NCI-H345 treated with DMSO at 0.1 percent for 48 hours (cell line): ENCODE measurements around the gene GAMT.

Experiments
- DNase-seq: peaks from one replicate; lab custom pipeline; 2025; ENCODE audit not compliant: unreplicated experiment; lab: John Stamatoyannopoulos, UW

GAMT gene

DNA sequence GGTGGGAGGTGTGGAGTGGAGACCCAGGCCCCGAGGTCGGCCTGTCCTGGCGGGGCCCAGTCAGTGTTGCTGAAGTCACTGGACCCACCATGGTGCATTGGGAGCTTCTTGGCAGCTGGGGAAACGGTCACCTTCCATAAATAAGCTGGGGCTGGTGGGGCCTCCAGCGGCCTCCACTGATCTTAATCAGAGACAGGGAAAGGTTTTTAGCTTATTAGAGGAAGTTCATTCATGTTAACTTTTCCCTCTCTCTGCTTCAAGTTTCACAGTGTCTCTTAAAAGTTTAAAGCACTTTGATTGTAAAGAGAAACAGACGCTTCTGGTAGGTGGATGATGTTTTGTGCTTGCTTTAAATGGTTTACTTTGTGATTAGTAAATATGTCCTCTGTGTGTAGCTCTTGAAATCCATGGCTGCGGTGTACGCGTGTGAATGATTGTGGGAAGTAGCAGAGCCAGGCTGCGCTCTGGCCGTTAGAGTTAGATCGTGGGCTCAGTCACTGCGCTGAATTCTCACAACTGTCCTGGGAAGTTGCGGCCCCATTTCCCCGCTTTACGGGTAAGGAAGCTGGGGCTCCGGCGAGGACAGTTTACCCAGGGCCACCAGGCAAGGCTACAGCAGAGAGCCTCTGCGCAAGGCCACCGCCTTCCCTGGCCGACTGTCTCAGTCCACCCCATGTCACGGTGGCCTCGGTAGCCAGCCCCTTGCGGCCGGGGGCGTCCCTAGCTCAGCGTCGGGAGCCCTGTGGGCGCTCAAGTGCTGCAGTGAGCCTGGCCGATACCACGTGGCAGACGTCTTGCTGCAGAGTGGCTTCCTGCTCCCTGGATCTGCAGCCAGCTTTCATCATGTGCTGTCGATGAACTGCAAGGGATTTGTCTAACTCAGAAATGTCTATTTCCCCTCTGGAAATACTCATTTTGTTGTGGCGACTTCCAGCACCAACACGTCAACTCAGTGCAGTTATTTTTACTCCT lies 34.2 kb downstream of the GAMT start:
- no peak for DNase-seq

DNA sequence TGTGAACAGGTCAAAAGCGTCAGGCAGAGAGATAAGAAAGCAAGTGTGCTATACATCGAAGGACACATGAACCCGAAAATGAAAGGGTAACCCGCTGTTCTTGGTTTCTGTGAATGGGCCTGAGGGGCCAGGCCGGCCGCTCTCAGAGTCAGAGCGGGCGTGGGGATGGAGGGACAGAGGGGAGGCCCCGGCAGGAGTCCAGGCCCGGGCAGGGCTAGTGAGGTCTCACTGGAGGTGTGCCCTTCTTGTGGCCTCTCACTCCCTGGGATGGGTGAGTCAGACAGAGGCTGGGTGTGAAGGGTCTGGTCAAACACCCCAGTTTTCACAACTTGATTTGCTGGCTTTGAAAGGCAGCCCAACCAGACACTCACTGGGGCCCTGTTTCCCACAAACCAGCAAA lies 35.0 kb downstream of the GAMT start:
- no peak for DNase-seq

- DNase-seq = no peak
These were observed 35.7 kb downstream of the GAMT start for GRCh38 chr19:1365319-1366269.

DNA sequence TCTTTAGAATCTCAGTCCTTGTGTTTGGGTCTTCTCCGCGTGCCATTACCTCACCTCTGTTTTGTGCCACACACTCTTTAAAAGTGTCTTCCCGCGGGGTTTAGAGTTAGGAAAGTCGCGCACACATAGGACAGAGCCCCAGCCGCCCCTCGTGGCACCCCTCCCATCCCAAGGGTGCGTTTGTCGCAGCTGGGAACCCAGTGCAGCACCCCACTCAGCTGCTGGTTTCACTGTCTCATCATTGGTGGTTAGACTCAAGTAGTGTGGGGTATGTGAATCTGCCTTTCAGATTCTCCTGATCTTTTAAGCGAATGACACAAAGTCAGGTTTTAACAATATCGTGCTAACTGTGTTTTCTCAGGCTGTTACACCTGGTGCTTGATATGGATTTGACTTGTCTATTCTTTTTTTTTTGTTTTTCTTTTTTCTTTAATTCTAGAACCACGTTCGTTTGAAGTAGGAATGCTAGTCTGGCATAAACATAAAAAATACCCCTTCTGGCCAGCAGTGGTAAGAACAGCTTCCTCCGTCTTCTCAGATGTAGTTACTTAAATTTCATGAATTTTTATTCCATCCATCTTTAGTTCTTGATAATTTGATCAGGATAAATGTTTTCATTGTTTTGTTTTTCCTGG lies 37.2 kb downstream of the GAMT start:
- DNase-seq = no peak

- no peak for DNase-seq
These were observed 37.7 kb downstream of the GAMT start for GRCh38 chr19:1363599-1363998.

GRCh38 chr19:1362387-1363257 lies 38.7 kb downstream of the GAMT start:
- DNase-seq = no peak

GRCh38 chr19:1361601-1362386 lies 39.5 kb downstream of the GAMT start:
- no peak for DNase-seq

GRCh38 chr19:1360818-1361461 lies 40.4 kb downstream of the GAMT start:
- no peak for DNase-seq

DNA sequence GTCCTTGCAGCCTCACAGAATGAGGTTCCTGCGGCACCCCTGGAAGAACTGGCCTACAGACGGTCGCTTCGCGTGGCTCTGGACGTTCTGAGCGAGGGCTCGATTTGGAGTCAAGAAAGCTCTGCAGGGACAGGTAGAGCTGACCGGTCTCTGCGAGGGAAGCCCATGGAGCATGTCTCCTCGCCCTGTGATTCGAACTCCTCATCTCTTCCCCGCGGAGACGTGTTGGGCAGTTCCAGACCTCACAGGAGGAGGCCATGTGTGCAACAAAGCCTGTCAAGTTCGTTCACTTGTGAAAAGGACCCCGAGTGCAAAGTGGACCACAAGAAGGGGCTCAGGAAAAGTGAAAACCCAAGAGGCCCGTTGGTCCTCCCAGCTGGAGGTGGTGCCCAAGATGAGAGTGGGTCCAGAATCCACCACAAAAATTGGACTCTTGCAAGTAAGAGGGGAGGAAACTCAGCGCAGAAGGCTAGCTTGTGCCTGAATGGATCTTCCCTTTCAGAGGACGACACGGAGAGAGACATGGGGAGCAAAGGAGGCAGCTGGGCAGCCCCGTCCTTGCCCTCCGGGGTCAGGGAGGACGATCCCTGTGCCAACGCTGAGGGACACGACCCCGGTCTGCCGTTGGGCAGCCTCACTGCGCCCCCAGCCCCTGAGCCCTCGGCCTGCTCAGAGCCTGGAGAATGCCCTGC lies 41.1 kb downstream of the GAMT start:
- DNase-seq = no peak

GRCh38 chr19:1357531-1358109 lies 43.7 kb downstream of the GAMT start:
- DNase-seq = no peak

GRCh38 chr19:1356508-1356865 lies 44.9 kb downstream of the GAMT start:
- no peak for DNase-seq

DNA sequence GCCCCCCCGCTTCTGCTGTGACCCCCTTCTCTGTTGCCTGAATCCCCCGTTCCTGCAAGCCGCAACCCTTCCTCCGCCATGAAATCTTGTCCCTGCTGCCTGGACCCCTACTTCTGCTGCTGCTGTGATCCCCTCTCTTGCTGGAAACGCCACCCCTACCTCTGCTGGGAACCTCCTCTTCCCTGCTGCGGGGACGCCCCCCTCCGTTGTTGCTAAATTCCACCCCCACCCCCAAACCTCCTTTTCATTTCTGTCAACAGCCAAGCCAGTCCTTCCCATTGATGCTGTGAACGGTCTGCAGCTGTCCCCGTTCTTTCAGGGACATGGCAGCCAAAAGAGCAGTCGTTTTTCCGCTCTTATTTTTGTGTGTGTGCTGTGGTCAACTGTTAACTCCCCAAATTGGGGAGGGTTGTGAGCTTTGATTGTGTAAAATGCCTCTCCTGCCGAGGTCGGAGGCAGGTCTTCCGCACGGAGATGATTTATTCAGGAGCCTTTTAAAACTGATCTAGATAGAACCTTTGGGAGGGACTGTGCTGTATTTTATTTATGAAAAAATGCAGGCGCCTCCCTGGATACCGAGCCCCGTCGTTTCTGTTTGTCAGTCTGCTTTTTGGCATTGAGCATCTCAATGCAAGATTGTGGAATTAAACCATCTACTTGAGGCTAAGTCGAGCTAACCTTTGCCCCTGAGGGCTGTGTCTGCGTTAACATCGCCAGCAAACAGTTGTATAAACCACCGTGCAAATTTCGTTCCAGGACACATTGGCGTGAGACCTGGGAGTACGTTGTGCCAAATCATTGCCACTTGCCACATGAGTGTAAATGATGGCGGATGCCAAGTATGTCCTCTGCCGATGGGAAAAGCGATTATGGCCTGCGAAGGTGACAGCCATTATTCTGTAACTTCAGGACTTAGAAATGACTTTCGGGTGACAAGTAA lies 45.5 kb downstream of the GAMT start:
- DNase-seq = no peak

DNA sequence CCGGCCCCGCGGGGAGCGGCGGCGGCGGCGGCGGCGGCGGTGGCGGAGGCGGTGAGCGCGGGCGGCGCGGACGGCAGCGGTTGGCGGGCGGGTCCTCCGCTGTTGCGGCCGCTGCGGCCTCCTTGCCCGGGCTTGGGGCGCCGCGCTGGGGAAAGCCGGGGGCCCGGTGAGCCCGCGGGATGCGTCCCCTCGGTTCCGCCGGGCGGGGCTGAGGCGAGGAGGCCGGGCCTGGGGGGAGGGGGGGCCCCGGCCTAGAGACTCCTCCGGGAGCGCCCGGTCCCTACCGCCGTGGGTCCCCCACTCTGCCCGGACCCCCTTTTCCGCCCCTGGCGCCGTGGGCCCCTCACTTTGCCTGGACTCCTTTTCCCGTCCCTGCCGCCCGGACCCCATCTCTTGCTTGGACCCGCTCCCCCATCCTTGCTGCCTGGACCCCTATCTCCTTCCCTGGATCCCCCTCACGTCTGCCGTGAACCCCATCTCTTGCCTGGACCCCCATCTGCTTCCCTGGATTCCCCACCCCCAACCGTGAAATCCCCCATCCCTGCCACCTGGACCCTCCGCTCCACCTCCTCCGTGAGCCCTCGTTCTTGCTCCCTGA lies 46.3 kb downstream of the GAMT start:
- DNase-seq = no peak

GRCh38 chr19:1353144-1353543 lies 48.2 kb downstream of the GAMT start:
- DNase-seq = no peak

GRCh38 chr19:1351381-1351851 lies 49.9 kb downstream of the GAMT start:
- DNase-seq = no peak

DNA sequence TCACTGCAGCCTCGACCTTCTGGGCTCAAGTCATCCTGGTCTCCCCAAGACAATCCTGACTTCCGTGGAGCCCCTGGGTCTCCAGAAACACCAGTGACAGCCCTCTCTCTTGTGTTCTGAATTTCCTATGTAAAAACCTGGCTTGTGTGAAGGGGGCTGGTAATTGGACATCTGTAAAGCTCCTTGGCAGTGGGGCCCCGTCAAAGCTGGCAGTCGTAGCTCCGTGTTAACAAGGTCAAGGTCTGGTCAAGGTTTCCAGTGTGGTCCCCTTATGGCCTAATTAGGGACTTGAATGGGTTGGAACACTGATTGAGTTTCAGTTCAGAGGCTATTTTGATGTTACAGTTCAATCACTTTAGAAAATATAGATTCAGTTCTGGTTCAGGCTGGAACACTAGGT lies 50.5 kb downstream of the GAMT start:
- no peak for DNase-seq

GRCh38 chr19:1349211-1349610 lies 52.1 kb downstream of the GAMT start:
- no peak for DNase-seq
